Cardiac muscle cell (in vitro differentiated cells and primary cell): Measurements from ENCODE around the gene SLC25A26. TPM values are rescaled to one million over a fixed set of nuclear protein-coding genes. Genes with fewer than 3 reads are reported as not detected.

Source experiments
- DNase-seq, 2 donors: peaks; one replicate each; pipeline versions ENCODE4 v3.0.0 to v3.0.0-alpha.2; 2010 to 2017; ENCODE audit warnings: low read depth in 1 of 2, low spot score in 1 of 2
- H3K27ac ChIP-seq: fragments of 200-600 bp; sonication (generic); 2 replicates; pipeline ENCODE4 v1.5.1; 2016
- H3K27me3 ChIP-seq: fragments of 200-600 bp; sonication (generic); 2 replicates; pipeline ENCODE4 v1.6.0; 2016; ENCODE audit warnings: control low read depth
- H3K36me3 ChIP-seq: fragments of 200-600 bp; sonication (generic); 2 replicates; pipeline ENCODE4 v1.5.1; 2016; ENCODE audit warnings: control low read depth
- H3K4me1 ChIP-seq: fragments of 200-600 bp; sonication (generic); 2 replicates; pipeline ENCODE4 v1.8.1; 2017; ENCODE audit warnings: low read depth, mild to moderate bottlenecking, mixed run types
- H3K4me3 ChIP-seq: fragments of 200-600 bp; sonication (generic); 2 replicates; pipeline ENCODE4 v1.5.1; 2016; ENCODE audit warnings: mild to moderate bottlenecking
- H3K9me3 ChIP-seq: fragments of 200-600 bp; sonication (generic); 2 replicates; pipeline ENCODE4 v1.5.1; 2017; ENCODE audit warnings: low read depth, mild to moderate bottlenecking, control low read depth
- polyA plus RNA-seq: library from polyadenylated mRNA; unstranded; fragments of >200 nt; fragmentation: Nextera tagmentation; extraction: Ambion mirVana; gene quantifications from 2 replicates; pipeline ENCODE4 v1.2.1, GENCODE V29; 2016
- total RNA-seq: library from RNA; depleted of rRNA; stranded (reverse); fragments of >200 nt; gene quantifications from 2 replicates; pipeline ENCODE4 v1.2.3, GENCODE V29; 2016
- TF ChIP-seq, protein P1 (sequence below): IDR thresholded peaks from 2 replicates; pipeline ENCODE4 v1.5.1; 2012; ENCODE audit warnings: low read depth, mild to moderate bottlenecking, low read length

The SLC25A26 gene
- total and polyA plus RNA-seq, 2 experiments from 2014 or later: 22.2 to 41.2 TPM

DNA sequence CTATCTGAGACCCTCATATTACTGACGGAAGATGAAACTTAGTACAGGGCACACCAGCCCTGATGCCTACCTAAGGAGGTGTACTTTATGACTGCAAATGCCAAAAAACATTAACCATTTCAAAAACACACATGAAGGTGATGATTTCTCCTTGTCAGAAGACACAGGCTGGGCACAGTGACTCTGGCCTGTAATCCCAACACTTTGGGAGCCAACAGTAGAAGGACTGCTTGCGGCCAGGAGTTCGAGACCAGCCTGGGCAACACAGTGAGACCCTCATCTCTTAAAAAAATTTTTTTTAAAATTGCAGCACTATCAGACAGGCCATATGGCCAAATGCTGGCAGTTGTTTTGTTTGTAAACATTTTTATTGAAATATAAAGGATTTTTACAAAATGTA lies 206.6 kb downstream of the SLC25A26 start:
- H3K27ac ChIP-seq: no peak overlapping the region
- peaks cover 9% of the 10 kb centered on the region for H3K4me1 ChIP-seq
- DNase-seq: no peak
- H3K36me3 ChIP-seq: no peaks in the 10 kb centered on the region
- H3K27me3 ChIP-seq: no peaks in the 10 kb centered on the region
- no peaks in the 10 kb centered on the region for H3K9me3 ChIP-seq
- H3K4me3 ChIP-seq: no peak overlapping the region
- TF ChIP-seq, protein P1, sequence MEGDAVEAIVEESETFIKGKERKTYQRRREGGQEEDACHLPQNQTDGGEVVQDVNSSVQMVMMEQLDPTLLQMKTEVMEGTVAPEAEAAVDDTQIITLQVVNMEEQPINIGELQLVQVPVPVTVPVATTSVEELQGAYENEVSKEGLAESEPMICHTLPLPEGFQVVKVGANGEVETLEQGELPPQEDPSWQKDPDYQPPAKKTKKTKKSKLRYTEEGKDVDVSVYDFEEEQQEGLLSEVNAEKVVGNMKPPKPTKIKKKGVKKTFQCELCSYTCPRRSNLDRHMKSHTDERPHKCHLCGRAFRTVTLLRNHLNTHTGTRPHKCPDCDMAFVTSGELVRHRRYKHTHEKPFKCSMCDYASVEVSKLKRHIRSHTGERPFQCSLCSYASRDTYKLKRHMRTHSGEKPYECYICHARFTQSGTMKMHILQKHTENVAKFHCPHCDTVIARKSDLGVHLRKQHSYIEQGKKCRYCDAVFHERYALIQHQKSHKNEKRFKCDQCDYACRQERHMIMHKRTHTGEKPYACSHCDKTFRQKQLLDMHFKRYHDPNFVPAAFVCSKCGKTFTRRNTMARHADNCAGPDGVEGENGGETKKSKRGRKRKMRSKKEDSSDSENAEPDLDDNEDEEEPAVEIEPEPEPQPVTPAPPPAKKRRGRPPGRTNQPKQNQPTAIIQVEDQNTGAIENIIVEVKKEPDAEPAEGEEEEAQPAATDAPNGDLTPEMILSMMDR: no peak

- TF ChIP-seq, protein P1: no peak
- no peaks in the 10 kb centered on the region for H3K36me3 ChIP-seq
- no peak overlapping the region for H3K4me3 ChIP-seq
- no peak for DNase-seq
- H3K27ac ChIP-seq: no peak overlapping the region
- H3K27me3 ChIP-seq: no peaks in the 10 kb centered on the region
- peaks cover 9% of the 10 kb centered on the region for H3K4me1 ChIP-seq
- no peaks in the 10 kb centered on the region for H3K9me3 ChIP-seq
Observed at GRCh38 chr3:66427951-66428474, 207.2 kb downstream of the SLC25A26 start.

Other genes with a start within 250 kb of the SLC25A26 start
- gene MAGI1, start 182.1 kb upstream of the SLC25A26 start, total RNA-seq: 56.4 and 87.0 TPM in 2 replicates
- gene MAGI1, start 182.1 kb upstream of the SLC25A26 start, polyA plus RNA-seq: 33.9 and 52.3 TPM in 2 replicates